ENCODE data around the gene RPRML.
"Not testable (repeated sequence)": the region's sequence is repeated elsewhere in the genome, so short reads cannot be mapped to it uniquely, and the experiment has no call there.

GRCh38 chr17:47016966-47017365 is 37.9 kb upstream of the RPRML start:
- not testable (repeated sequence) for TF ChIP-seq CTCF (IDR thresholded peaks at IDR 0.05); EZH2 (IDR thresholded peaks at IDR 0.05; ENCODE audit: borderline replicate concordance, insufficient read depth, low read depth, low read length, poor library complexity, severe bottlenecking)

Measured in B cell (primary cell).